HL-60 (cell line): ENCODE data around the gene BTBD16.

Source experiments
- DNase-seq, 2 experiments: peaks; one replicate each; pipeline ENCODE4 v3.0.0-alpha.2; 2010 to 2020; ENCODE audit warnings: low read depth in 1 of 2, low spot score in 1 of 2
- H3K27ac ChIP-seq: fragments of 250-450 bp; sonication (Bioruptor Pico); replicated peaks from 2 replicates; pipeline ENCODE4 v1.5.1; 2020; ENCODE audit warnings: mild to moderate bottlenecking, moderate library complexity
- H3K27me3 ChIP-seq: fragments of 250-450 bp; sonication (Bioruptor Pico); 2 replicates; pipeline ENCODE4 v1.5.1; 2021; ENCODE audit warnings: mild to moderate bottlenecking, moderate library complexity; ENCODE audit not compliant: insufficient read depth, poor library complexity, severe bottlenecking
- H3K4me3 ChIP-seq: replicated peaks from 2 replicates; pipeline ENCODE4 v1.5.1; 2011; ENCODE audit warnings: mild to moderate bottlenecking, control low read depth, low read length; ENCODE audit not compliant: insufficient read depth
- GABPA ChIP-seq: IDR thresholded peaks from 2 replicates; pipeline ENCODE4 v1.6.1; 2012; ENCODE audit warnings: low read depth
- POLR2AphosphoS5 ChIP-seq: IDR thresholded peaks from 2 replicates; pipeline ENCODE4 v1.6.1; 2012; ENCODE audit warnings: low read depth
- SPI1 ChIP-seq: IDR thresholded peaks from 2 replicates; pipeline ENCODE4 v1.6.1; 2012; ENCODE audit warnings: low read depth, mild to moderate bottlenecking, borderline replicate concordance
- TF ChIP-seq, protein P1 (sequence below): IDR thresholded peaks from 2 replicates; pipeline ENCODE4 v1.6.1; 2012; ENCODE audit warnings: low read depth; ENCODE audit not compliant: insufficient replicate concordance
- TF ChIP-seq, protein P2 (sequence below): IDR thresholded peaks from one replicate; pipeline ENCODE4 v1.5.1; 2011; ENCODE audit warnings: low read length, control low read depth, inconsistent platforms; ENCODE audit not compliant: insufficient read depth

The BTBD16 gene

DNA sequence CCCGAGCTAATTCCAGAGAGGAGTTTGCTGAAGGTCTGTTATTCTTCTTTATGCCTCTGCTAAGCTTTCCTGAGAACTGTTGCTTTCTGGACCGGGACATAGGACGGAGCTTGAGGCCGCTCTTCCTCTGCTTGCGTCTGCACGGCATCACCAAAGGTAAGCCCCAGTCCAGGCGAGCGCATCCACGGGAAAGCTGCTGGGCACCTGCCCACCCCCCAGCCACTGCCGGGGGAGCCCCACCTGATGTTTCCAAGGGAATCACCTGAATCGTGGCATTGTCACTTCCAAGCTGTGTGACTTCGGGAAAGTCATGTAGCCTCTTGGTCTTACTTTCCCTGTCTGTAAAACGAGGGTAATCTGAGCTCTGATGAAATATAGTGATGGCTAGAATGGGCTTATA lies 58.3 kb downstream of the BTBD16 start:
- no peak overlapping the region for H3K27ac ChIP-seq
- TF ChIP-seq POLR2AphosphoS5, result no peak
- no peak for TF ChIP-seq GABPA
- TF ChIP-seq, protein P1, sequence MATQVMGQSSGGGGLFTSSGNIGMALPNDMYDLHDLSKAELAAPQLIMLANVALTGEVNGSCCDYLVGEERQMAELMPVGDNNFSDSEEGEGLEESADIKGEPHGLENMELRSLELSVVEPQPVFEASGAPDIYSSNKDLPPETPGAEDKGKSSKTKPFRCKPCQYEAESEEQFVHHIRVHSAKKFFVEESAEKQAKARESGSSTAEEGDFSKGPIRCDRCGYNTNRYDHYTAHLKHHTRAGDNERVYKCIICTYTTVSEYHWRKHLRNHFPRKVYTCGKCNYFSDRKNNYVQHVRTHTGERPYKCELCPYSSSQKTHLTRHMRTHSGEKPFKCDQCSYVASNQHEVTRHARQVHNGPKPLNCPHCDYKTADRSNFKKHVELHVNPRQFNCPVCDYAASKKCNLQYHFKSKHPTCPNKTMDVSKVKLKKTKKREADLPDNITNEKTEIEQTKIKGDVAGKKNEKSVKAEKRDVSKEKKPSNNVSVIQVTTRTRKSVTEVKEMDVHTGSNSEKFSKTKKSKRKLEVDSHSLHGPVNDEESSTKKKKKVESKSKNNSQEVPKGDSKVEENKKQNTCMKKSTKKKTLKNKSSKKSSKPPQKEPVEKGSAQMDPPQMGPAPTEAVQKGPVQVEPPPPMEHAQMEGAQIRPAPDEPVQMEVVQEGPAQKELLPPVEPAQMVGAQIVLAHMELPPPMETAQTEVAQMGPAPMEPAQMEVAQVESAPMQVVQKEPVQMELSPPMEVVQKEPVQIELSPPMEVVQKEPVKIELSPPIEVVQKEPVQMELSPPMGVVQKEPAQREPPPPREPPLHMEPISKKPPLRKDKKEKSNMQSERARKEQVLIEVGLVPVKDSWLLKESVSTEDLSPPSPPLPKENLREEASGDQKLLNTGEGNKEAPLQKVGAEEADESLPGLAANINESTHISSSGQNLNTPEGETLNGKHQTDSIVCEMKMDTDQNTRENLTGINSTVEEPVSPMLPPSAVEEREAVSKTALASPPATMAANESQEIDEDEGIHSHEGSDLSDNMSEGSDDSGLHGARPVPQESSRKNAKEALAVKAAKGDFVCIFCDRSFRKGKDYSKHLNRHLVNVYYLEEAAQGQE, result no peak
- TF ChIP-seq SPI1, result no peak
- TF ChIP-seq, protein P2, sequence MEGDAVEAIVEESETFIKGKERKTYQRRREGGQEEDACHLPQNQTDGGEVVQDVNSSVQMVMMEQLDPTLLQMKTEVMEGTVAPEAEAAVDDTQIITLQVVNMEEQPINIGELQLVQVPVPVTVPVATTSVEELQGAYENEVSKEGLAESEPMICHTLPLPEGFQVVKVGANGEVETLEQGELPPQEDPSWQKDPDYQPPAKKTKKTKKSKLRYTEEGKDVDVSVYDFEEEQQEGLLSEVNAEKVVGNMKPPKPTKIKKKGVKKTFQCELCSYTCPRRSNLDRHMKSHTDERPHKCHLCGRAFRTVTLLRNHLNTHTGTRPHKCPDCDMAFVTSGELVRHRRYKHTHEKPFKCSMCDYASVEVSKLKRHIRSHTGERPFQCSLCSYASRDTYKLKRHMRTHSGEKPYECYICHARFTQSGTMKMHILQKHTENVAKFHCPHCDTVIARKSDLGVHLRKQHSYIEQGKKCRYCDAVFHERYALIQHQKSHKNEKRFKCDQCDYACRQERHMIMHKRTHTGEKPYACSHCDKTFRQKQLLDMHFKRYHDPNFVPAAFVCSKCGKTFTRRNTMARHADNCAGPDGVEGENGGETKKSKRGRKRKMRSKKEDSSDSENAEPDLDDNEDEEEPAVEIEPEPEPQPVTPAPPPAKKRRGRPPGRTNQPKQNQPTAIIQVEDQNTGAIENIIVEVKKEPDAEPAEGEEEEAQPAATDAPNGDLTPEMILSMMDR, result no peak
- H3K27me3 ChIP-seq, result no peaks in the 10 kb centered on the region
- H3K4me3 ChIP-seq, result no peak overlapping the region
- DNase-seq, result no peak

DNA sequence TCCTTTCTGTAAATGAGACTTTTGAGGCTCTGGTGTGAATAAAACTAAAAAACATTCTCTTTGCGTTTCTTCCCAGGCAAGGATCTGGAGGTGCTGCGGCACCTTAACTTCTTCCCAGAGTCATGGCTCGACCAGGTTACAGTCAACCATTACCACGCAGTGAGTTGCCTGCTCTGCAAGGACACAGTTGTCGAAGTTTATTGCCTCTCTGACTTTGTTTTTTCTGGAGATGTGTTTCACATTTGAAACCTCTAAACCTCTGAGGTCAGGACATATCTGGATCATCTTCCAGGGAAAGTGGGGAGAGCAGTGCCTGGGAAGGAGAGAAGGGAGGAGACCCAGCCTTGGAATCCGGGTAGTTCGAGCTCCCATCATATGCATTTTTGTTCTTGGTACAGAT lies 60.0 kb downstream of the BTBD16 start:
- Histone ChIP-seq H3K4me3 (no peak overlapping the region), H3K27me3 (no peaks in the 10 kb centered on the region), H3K27ac (no peak overlapping the region)
- TF ChIP-seq GABPA (no peak), POLR2AphosphoS5 (no peak), SPI1 (no peak)
- TF ChIP-seq, protein P2, result no peak
- TF ChIP-seq, protein P1, result no peak
- DNase-seq, result no peak

DNA sequence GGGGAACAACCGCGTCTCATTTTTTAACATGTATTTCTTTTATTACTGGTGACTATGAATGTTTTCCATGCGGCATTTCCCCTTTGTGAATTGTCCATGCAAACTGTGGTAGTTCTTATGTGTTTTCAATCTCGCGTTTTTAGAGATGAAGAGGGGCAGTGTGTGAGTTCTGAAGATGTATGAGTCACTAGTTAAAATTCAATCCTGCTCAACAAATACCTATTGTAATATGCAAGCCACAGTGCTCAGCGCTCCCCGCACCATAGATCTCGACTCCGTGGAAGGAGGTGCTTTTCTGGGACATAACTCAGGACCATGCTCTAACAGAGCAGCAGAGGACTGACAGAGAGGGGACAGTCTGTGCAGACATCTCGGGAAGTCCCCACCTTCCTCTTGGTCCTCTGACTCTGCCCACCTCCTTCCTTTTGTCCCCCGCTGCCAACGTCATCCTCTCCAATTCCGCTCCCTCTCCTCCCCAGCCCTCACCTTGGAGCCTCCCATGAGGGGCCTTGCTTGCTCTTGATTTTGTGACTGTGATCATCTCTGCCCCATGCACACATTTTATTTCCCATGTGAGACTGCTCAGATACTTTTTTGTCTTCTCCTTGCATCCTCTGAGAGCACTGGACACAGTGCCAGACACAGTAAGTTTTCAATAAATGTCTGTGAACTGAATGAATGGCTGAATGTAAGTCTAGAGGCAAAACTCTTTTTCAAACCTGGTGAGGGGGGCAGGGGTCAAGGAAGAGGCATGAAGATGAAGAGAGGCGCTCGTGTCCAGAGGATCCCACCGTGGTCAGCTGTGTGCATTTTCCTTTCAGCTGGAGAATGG lies 60.7 kb downstream of the BTBD16 start:
- no peak overlapping the region for H3K27ac ChIP-seq
- H3K4me3 ChIP-seq, result no peak overlapping the region
- TF ChIP-seq, protein P2, result no peak
- no peak for TF ChIP-seq POLR2AphosphoS5
- TF ChIP-seq GABPA, result no peak
- TF ChIP-seq, protein P1, result no peak
- TF ChIP-seq SPI1, result no peak
- H3K27me3 ChIP-seq, result no peaks in the 10 kb centered on the region
- no peak for DNase-seq
